Colonic mucosa (tissue), 4 donors: ENCODE measurements around the gene DNAJC30. TPM values are rescaled to one million over a fixed set of nuclear protein-coding genes. Genes with fewer than 3 reads are reported as not detected.

Source experiments
- DNase-seq: peaks from one replicate; pipeline ENCODE4 v3.0.0-alpha.2; 2020
- H3K27ac ChIP-seq: fragments of 200-600 bp; one replicate; pipeline ENCODE4 v1.8.0; 2021
- H3K27me3 ChIP-seq: fragments of 200-600 bp; one replicate; pipeline ENCODE4 v1.8.0; 2021
- H3K36me3 ChIP-seq: fragments of 200-600 bp; one replicate; pipeline ENCODE4 v1.8.0; 2021
- H3K4me1 ChIP-seq: fragments of 200-600 bp; one replicate; pipeline ENCODE4 v1.8.0; 2021; ENCODE audit warnings: mild to moderate bottlenecking
- H3K4me3 ChIP-seq: fragments of 200-600 bp; one replicate; pipeline ENCODE4 v1.8.0; 2021
- H3K9ac ChIP-seq, 2 donors: one replicate each; pipeline ENCODE4 v1.7.0; 2013; ENCODE audit warnings: control low read depth in 2 of 2, low read depth in 2 of 2, low read length in 2 of 2
- H3K9me3 ChIP-seq: fragments of 200-600 bp; one replicate; pipeline ENCODE4 v1.8.0; 2021
- CTCF ChIP-seq: fragments of 200-600 bp; IDR thresholded peaks from one replicate; pipeline ENCODE4 v1.8.0; 2022; ENCODE audit warnings: antibody characterized with exemption, mild to moderate bottlenecking
- intact Hi-C: fragments of 100-400 bp; cut with DNase I; formaldehyde crosslinking; loops from one replicate; pipeline ENCODE4 v1.14.1; 2022
- total RNA-seq, 2 donors: library from RNA; stranded (reverse); fragmentation: NEBNext Ultra II Directional in 1 of 2; extraction: Animal tissue kit (Norgen Biotek cat#: 25700) in 1 of 2; gene quantifications; one replicate each; pipeline ENCODE4 v1.2.1, GENCODE V29; 2021
- donor health status: healthy.
- donor health status: DM: no; HTN: no; CAD: no.
- donor health status: DM: no; HTN: no; CAD: no.

The DNAJC30 gene
- total RNA-seq, 2 donors from 2014 or later: 9.7 to 15.1 TPM

GRCh38 chr7:73700581-73701134 lies 17.4 kb upstream of the DNAJC30 start:
- no peaks in the 10 kb centered on the region for H3K36me3 ChIP-seq

GRCh38 chr7:73700069-73700423 lies 16.8 kb upstream of the DNAJC30 start:
- Histone ChIP-seq H3K27me3 (no peaks in the 10 kb centered on the region), H3K4me3 (no peak overlapping the region), H3K36me3 (no peaks in the 10 kb centered on the region), H3K27ac (no peak overlapping the region), H3K9me3 (no peaks in the 10 kb centered on the region), H3K4me1 (no peaks in the 10 kb centered on the region), H3K9ac (no peak overlapping the region)
- DNase-seq: no peak
- TF ChIP-seq CTCF: no peak
- intact Hi-C loops: no loop called here

More at GRCh38 chr7:73700581-73701134, 17.4 kb upstream of the DNAJC30 start:
- no peak for DNase-seq
- no peaks in the 10 kb centered on the region for H3K4me1 ChIP-seq
- H3K27ac ChIP-seq: no peak overlapping the region
- intact Hi-C loops: no loop called here
- H3K27me3 ChIP-seq: no peaks in the 10 kb centered on the region
- H3K9ac ChIP-seq: no peak overlapping the region
- no peaks in the 10 kb centered on the region for H3K9me3 ChIP-seq
- no peak for TF ChIP-seq CTCF
- H3K4me3 ChIP-seq: no peak overlapping the region

- TF ChIP-seq CTCF: no peak
- Histone ChIP-seq H3K9ac (no peak overlapping the region), H3K36me3 (no peaks in the 10 kb centered on the region), H3K27ac (no peak overlapping the region), H3K27me3 (no peaks in the 10 kb centered on the region), H3K4me1 (no peaks in the 10 kb centered on the region), H3K9me3 (no peaks in the 10 kb centered on the region), H3K4me3 (no peak overlapping the region)
- intact Hi-C loops: no loop called here
- no peak for DNase-seq
Observed at GRCh38 chr7:73699370-73700068, 16.3 kb upstream of the DNAJC30 start.

- intact Hi-C loops: no loop called here
- H3K9me3 ChIP-seq: no peaks in the 10 kb centered on the region
- no peaks in the 10 kb centered on the region for H3K27me3 ChIP-seq
- H3K36me3 ChIP-seq: no peaks in the 10 kb centered on the region
- DNase-seq: no peak
- no peak overlapping the region for H3K4me3 ChIP-seq
- no peak for TF ChIP-seq CTCF
- H3K9ac ChIP-seq: no peak overlapping the region
- no peak overlapping the region for H3K27ac ChIP-seq
- no peaks in the 10 kb centered on the region for H3K4me1 ChIP-seq
Observed at GRCh38 chr7:73698410-73698809, 15.2 kb upstream of the DNAJC30 start.

GRCh38 chr7:73696372-73696771 lies 13.1 kb upstream of the DNAJC30 start:
- H3K36me3 ChIP-seq: no peaks in the 10 kb centered on the region
- no peak for TF ChIP-seq CTCF

More at GRCh38 chr7:73696372-73696771, 13.1 kb upstream of the DNAJC30 start:
- Histone ChIP-seq H3K9ac (no peak overlapping the region), H3K27ac (no peak overlapping the region), H3K9me3 (no peaks in the 10 kb centered on the region), H3K27me3 (no peaks in the 10 kb centered on the region), H3K4me3 (no peak overlapping the region), H3K4me1 (no peaks in the 10 kb centered on the region)
- intact Hi-C loops: no loop called here
- DNase-seq: no peak
